Hypothalamus (tissue), 51 donors: ENCODE data around the gene DDC.
"Not testable (repeated sequence)": the region's sequence is repeated elsewhere in the genome, so short reads cannot be mapped to it uniquely, and the experiment has no call there.

Experiments used
- DNase-seq, 51 donors: peaks; one replicate each; lab custom pipeline; 2025; lab: John Stamatoyannopoulos, UW

Gene DDC

GRCh38 chr7:50590535-50590934 is 25.3 kb upstream of the DDC start:
- no peak for DNase-seq

GRCh38 chr7:50589364-50589763 is 24.2 kb upstream of the DDC start:
- no peak for DNase-seq

GRCh38 chr7:50588937-50589336 is 23.7 kb upstream of the DDC start:
- DNase-seq = no peak

GRCh38 chr7:50587737-50588136 is 22.5 kb upstream of the DDC start:
- no peak for DNase-seq

- DNase-seq = no peak
Measured at GRCh38 chr7:50584793-50585408, 19.7 kb upstream of the DDC start.

GRCh38 chr7:50584386-50584785 is 19.2 kb upstream of the DDC start:
- no peak for DNase-seq

GRCh38 chr7:50583295-50583694 is 18.1 kb upstream of the DDC start:
- not testable (repeated sequence) for DNase-seq

- DNase-seq = not testable (repeated sequence)
Measured at GRCh38 chr7:50582271-50582670, 17.1 kb upstream of the DDC start.

GRCh38 chr7:50580666-50581065 is 15.5 kb upstream of the DDC start:
- DNase-seq = not testable (repeated sequence)

- DNase-seq = no peak
Measured at GRCh38 chr7:50580057-50580456, 14.9 kb upstream of the DDC start.

- not testable (repeated sequence) for DNase-seq
Measured at GRCh38 chr7:50578105-50578504, 12.9 kb upstream of the DDC start.

- DNase-seq = no peak
Measured at GRCh38 chr7:50577569-50577968, 12.4 kb upstream of the DDC start.

- DNase-seq = not testable (repeated sequence)
Measured at GRCh38 chr7:50576388-50576787, 11.2 kb upstream of the DDC start.

- no peak for DNase-seq
Measured at GRCh38 chr7:50567715-50568261, 2.6 kb upstream of the DDC start.

GRCh38 chr7:50565977-50566376 is 772 bp upstream of the DDC start:
- DNase-seq = no peak

GRCh38 chr7:50565559-50565916 is 333 bp upstream of the DDC start:
- no peak for DNase-seq

GRCh38 chr7:50564171-50564570 is 1.0 kb downstream of the DDC start:
- DNase-seq = no peak

- DNase-seq = no peak
Measured at GRCh38 chr7:50562136-50562535, 3.1 kb downstream of the DDC start.

- peak in 2 of 51 donors; percentile 8 to 21 for DNase-seq
Measured at GRCh38 chr7:50560865-50561351, 4.3 kb downstream of the DDC start.

GRCh38 chr7:50559881-50560280 is 5.3 kb downstream of the DDC start:
- no peak for DNase-seq

GRCh38 chr7:50558294-50559053 is 6.7 kb downstream of the DDC start:
- DNase-seq = no peak

GRCh38 chr7:50557099-50557498 is 8.1 kb downstream of the DDC start:
- no peak for DNase-seq
